PC-9 (cell line): ENCODE data around the gene ARHGEF39. TPM values are rescaled to one million over a fixed set of nuclear protein-coding genes. Genes with fewer than 3 reads are reported as not detected.

Experiments used
- BruUV-seq: library from RNA; stranded (reverse); fragments of 400-500 nt; replicated peaks from 2 replicates; lab custom pipeline; 2021; lab: Mats Ljungman, UMichigan
- CTCF ChIA-PET: fragments of 300-600 bp; sonication (Branson Sonifier 250); formaldehyde crosslinking; loops from one replicate; lab custom pipeline; 2022; ENCODE audit warnings: antibody characterized with exemption; lab: Charles Lee
- POLR2A ChIA-PET: fragments of 300-600 bp; sonication (Branson Sonifier 250); formaldehyde crosslinking; loops from one replicate; lab custom pipeline; 2022; ENCODE audit warnings: antibody characterized with exemption; ENCODE audit not compliant: unreplicated experiment; lab: Charles Lee
- DNase-seq, 2 experiments: peaks; one replicate each; pipeline versions ENCODE4 v3.0.0 to v3.0.0-alpha.2; 2015 to 2022; ENCODE audit warnings: mixed read lengths in 1 of 2
- H2AFZ ChIP-seq: fragments of 200-600 bp; sonication (generic); 2 replicates; pipeline ENCODE4 v1.8.1; 2017; ENCODE audit warnings: antibody characterized with exemption
- H3F3A ChIP-seq: fragments of 200-600 bp; sonication (generic); 2 replicates; pipeline ENCODE4 v1.8.1; 2017; ENCODE audit warnings: antibody characterized with exemption, mild to moderate bottlenecking, low read depth; ENCODE audit not compliant: insufficient read depth
- H3K27ac ChIP-seq: fragments of 200-600 bp; sonication (generic); 2 replicates; pipeline ENCODE4 v1.6.1; 2016; ENCODE audit warnings: mixed run types
- H3K27me3 ChIP-seq: fragments of 200-600 bp; sonication (generic); 2 replicates; pipeline ENCODE4 v1.6.1; 2016; ENCODE audit warnings: low read depth, mixed run types; ENCODE audit not compliant: insufficient read depth
- H3K36me3 ChIP-seq: fragments of 200-600 bp; sonication (generic); 2 replicates; pipeline ENCODE4 v1.6.1; 2016; ENCODE audit warnings: low read depth, mixed run types
- H3K4me1 ChIP-seq: fragments of 200-600 bp; sonication (generic); replicated peaks from 2 replicates; pipeline ENCODE4 v1.6.1; 2016; ENCODE audit warnings: mixed run types; ENCODE audit not compliant: insufficient read depth
- H3K4me2 ChIP-seq: fragments of 200-600 bp; sonication (generic); 2 replicates; pipeline ENCODE4 v1.6.1; 2017; ENCODE audit warnings: mixed run types
- H3K4me3 ChIP-seq: fragments of 200-600 bp; sonication (generic); 2 replicates; pipeline ENCODE4 v1.6.1; 2016; ENCODE audit warnings: mixed run types
- H3K79me2 ChIP-seq: fragments of 200-600 bp; sonication (generic); 2 replicates; pipeline ENCODE4 v1.6.1; 2017; ENCODE audit warnings: low read depth, mixed run types
- H3K9me2 ChIP-seq: fragments of 200-600 bp; sonication (generic); 2 replicates; pipeline ENCODE4 v1.8.1; 2017; ENCODE audit warnings: mild to moderate bottlenecking; ENCODE audit not compliant: insufficient read depth
- H3K9me3 ChIP-seq: fragments of 200-600 bp; sonication (generic); 2 replicates; pipeline ENCODE4 v1.8.1; 2016; ENCODE audit warnings: low read depth; ENCODE audit not compliant: insufficient read depth
- H4K20me1 ChIP-seq: fragments of 200-600 bp; sonication (generic); 2 replicates; pipeline ENCODE4 v1.8.1; 2017; ENCODE audit not compliant: insufficient read depth
- EZH2 ChIP-seq: fragments of 200-600 bp; sonication (generic); IDR thresholded peaks from 2 replicates; pipeline ENCODE4 v1.8.0; 2017; ENCODE audit warnings: antibody characterized with exemption, low read depth
- intact Hi-C: fragments of 100-400 bp; cut with micrococcal nuclease; formaldehyde crosslinking; loops from one replicate; pipeline ENCODE4 v1.10.0; 2022; ENCODE audit not compliant: unreplicated experiment
- total RNA-seq: library from RNA; stranded (reverse); gene quantifications from 2 replicates; pipeline ENCODE4 v1.2.3, GENCODE V29; 2021
- TF ChIP-seq, protein P1 (sequence below): fragments of 200-600 bp; sonication (generic); conservative IDR thresholded peaks from 2 replicates; pipeline ENCODE4 v1.6.1; 2017; ENCODE audit warnings: mixed run types, antibody characterized with exemption, mild to moderate bottlenecking, moderate library complexity

ARHGEF39 gene
- total RNA-seq, 1 experiment from 2014 or later: 15.6 TPM

DNA sequence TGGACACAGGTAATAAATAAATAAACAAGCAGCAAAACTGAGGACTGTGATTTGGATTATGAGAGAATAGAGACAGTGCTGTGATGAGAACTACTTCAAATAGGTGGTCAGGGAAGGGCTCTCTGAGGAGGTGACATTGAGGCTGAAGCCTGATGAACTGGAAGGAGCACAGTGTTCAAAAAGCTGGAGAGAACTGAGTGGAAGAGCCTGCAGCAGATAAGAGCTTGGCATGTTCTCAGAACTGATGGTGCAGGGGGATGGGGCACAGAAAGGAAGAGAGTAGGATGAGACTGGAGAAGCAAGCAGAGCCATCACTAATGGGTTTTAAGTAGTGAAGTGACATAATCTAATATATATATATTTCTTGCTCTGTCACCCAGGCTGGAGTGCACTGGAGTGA, 35.9 kb upstream of the ARHGEF39 start:
- ChIA-PET CTCF (no interaction called here), POLR2A (no interaction called here)
- H3K4me3 ChIP-seq: no peak overlapping the region
- BruUV-seq: no TSS peak
- H3K9me2 ChIP-seq: no peaks in the 10 kb centered on the region
- no peak overlapping the region for H3K27ac ChIP-seq
- H2AFZ ChIP-seq: no peak overlapping the region
- no peak overlapping the region for H3K4me2 ChIP-seq
- DNase-seq: no peak
- no peaks in the 10 kb centered on the region for H3F3A ChIP-seq
- no peaks in the 10 kb centered on the region for H3K79me2 ChIP-seq
- H3K9me3 ChIP-seq: no peaks in the 10 kb centered on the region
- intact Hi-C loops: no loop called here
- no peaks in the 10 kb centered on the region for H3K4me1 ChIP-seq
- no peaks in the 10 kb centered on the region for H4K20me1 ChIP-seq
- H3K27me3 ChIP-seq: no peaks in the 10 kb centered on the region
- TF ChIP-seq, protein P1, sequence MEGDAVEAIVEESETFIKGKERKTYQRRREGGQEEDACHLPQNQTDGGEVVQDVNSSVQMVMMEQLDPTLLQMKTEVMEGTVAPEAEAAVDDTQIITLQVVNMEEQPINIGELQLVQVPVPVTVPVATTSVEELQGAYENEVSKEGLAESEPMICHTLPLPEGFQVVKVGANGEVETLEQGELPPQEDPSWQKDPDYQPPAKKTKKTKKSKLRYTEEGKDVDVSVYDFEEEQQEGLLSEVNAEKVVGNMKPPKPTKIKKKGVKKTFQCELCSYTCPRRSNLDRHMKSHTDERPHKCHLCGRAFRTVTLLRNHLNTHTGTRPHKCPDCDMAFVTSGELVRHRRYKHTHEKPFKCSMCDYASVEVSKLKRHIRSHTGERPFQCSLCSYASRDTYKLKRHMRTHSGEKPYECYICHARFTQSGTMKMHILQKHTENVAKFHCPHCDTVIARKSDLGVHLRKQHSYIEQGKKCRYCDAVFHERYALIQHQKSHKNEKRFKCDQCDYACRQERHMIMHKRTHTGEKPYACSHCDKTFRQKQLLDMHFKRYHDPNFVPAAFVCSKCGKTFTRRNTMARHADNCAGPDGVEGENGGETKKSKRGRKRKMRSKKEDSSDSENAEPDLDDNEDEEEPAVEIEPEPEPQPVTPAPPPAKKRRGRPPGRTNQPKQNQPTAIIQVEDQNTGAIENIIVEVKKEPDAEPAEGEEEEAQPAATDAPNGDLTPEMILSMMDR: no peak
- no peak for TF ChIP-seq EZH2
- no peaks in the 10 kb centered on the region for H3K36me3 ChIP-seq

DNA sequence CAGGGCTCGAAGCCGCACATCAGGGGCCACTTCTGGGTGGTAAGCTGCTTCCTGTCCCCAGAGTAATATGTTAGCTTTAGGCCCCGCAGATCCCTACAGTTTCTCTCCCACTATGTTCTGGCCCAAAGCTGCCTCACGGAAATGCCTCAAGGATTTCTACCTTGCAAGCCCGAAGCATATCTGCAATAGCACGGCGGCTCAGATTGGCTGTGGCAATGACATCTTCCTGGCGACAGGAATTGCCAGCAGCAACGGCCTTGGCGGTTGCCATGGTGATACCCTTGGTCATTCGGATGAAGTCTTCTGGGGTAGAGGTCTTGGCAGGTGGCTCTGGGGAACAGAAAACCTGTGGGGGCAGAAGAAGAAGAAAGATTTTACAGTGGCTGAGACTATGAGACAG, 35.0 kb upstream of the ARHGEF39 start:
- Histone ChIP-seq H2AFZ (no peak overlapping the region), H3K4me3 (no peak overlapping the region), H3K27me3 (no peaks in the 10 kb centered on the region), H3K36me3 (no peaks in the 10 kb centered on the region), H4K20me1 (no peaks in the 10 kb centered on the region), H3F3A (no peaks in the 10 kb centered on the region), H3K9me2 (no peaks in the 10 kb centered on the region), H3K4me2 (no peak overlapping the region), H3K9me3 (no peaks in the 10 kb centered on the region), H3K4me1 (no peaks in the 10 kb centered on the region), H3K27ac (no peak overlapping the region), H3K79me2 (no peaks in the 10 kb centered on the region)
- intact Hi-C loops: no loop called here
- BruUV-seq: no TSS peak
- no peak for TF ChIP-seq EZH2
- TF ChIP-seq, protein P1: no peak
- DNase-seq: no peak
- ChIA-PET POLR2A (no interaction called here), CTCF (no interaction called here)

DNA sequence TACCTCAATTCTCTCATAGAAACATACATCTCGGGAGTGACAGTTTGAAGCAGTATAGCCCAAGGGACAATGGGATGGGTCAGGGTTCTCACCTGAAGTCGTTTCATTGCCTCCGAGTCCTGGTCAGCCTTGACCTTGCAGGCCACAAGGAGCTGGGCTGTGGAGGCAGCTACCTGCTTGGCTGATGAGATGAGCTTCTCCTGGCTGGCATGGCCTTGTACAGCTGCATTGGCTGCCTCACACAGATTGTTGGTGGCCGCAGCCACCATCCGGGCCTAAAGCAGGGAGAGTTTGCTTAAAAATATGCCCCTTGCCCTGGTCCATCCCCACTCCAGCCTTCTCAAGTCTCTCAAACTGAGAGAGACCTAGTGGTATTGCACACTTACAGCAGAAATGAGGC, 33.2 kb upstream of the ARHGEF39 start:
- ChIA-PET POLR2A (interaction anchor here (0.7 kb wide), 1 partner anchor 25 kb away, joined by 4 read pairs; the partner anchor contains the start of gene CA9), CTCF (no interaction called here)
- no peak for TF ChIP-seq EZH2
- TF ChIP-seq, protein P1: no peak
- Histone ChIP-seq H3K9me3 (no peaks in the 10 kb centered on the region), H3K27me3 (no peaks in the 10 kb centered on the region), H3K4me1 (no peaks in the 10 kb centered on the region), H3K27ac (no peak overlapping the region), H3K9me2 (no peaks in the 10 kb centered on the region), H3K36me3 (no peaks in the 10 kb centered on the region), H3K79me2 (no peaks in the 10 kb centered on the region), H2AFZ (no peak overlapping the region), H3F3A (no peaks in the 10 kb centered on the region), H3K4me3 (no peak overlapping the region), H4K20me1 (no peaks in the 10 kb centered on the region), H3K4me2 (no peak overlapping the region)
- DNase-seq: no peak
- BruUV-seq: no TSS peak
- intact Hi-C loops: loop anchor here (5.0 kb wide), 1 partner anchor 41 kb away; the partner anchor contains the start of genes CCDC107 and RMRP
